Mesothelial cell of epicardium (in vitro differentiated cells): ENCODE measurements around the gene RAB23. TPM values are rescaled to one million over a fixed set of nuclear protein-coding genes. Genes with fewer than 3 reads are reported as not detected.
A peak's percentile ranks its signal among the peaks of the same experiment; 100 is the strongest.

ENCODE experiments used
- DNase-seq, 2 experiments: peaks; one replicate each; pipeline ENCODE4 v3.0.0; 2021; ENCODE audit warnings: low spot score in 2 of 2; ENCODE audit not compliant: unreplicated experiment in 2 of 2
- H3K27ac Mint-ChIP-seq: 2 replicates; pipeline ENCODE4 v1.8.0; 2021; ENCODE audit warnings: mixed read lengths
- H3K27me3 Mint-ChIP-seq: 2 replicates; pipeline ENCODE4 v1.8.0; 2021; ENCODE audit warnings: low read depth, mixed read lengths
- H3K36me3 Mint-ChIP-seq: 2 replicates; pipeline ENCODE4 v1.8.0; 2021; ENCODE audit warnings: mixed read lengths
- H3K4me1 Mint-ChIP-seq: 2 replicates; pipeline ENCODE4 v1.8.0; 2021; ENCODE audit warnings: mixed read lengths
- H3K4me3 Mint-ChIP-seq: 2 replicates; pipeline ENCODE4 v1.8.0; 2021; ENCODE audit warnings: mild to moderate bottlenecking, moderate library complexity, mixed read lengths
- H3K9me3 Mint-ChIP-seq: 2 replicates; pipeline ENCODE4 v1.8.0; 2021; ENCODE audit warnings: mixed read lengths
- CTCF ChIP-seq: fragments of 200-600 bp; sonication (generic); IDR thresholded peaks from one replicate; pipeline ENCODE4 v1.5.0; 2021; ENCODE audit warnings: antibody characterized with exemption; ENCODE audit not compliant: unreplicated experiment
- total RNA-seq: library from RNA; stranded (reverse); gene quantifications from 3 replicates; pipeline ENCODE4 v1.2.1, GENCODE V29; 2021

RAB23 gene
- total RNA-seq, 1 donor from 2014 or later: 16.1 TPM

GRCh38 chr6:57220083-57220703 lies 1.9 kb downstream of the RAB23 start:
- Mint-ChIP-seq H3K36me3 (peaks cover 25% of the 10 kb centered on the region), H3K27ac (no peak overlapping the region), H3K9me3 (peaks cover 21% of the 10 kb centered on the region), H3K4me3 (peak overlapping the region; percentile 51), H3K4me1 (peaks cover 31% of the 10 kb centered on the region), H3K27me3 (no peaks in the 10 kb centered on the region)
- no peak for TF ChIP-seq CTCF
- DNase-seq: no peak

- H3K4me1 Mint-ChIP-seq: peaks cover 17% of the 10 kb centered on the region
- peaks cover 34% of the 10 kb centered on the region for H3K36me3 Mint-ChIP-seq
- peaks cover 28% of the 10 kb centered on the region for H3K9me3 Mint-ChIP-seq
- DNase-seq: no peak
- H3K27ac Mint-ChIP-seq: no peak overlapping the region
- H3K27me3 Mint-ChIP-seq: no peaks in the 10 kb centered on the region
- H3K4me3 Mint-ChIP-seq: no peak overlapping the region
- TF ChIP-seq CTCF: no peak
Measured at GRCh38 chr6:57217270-57217669, 4.8 kb downstream of the RAB23 start.

- TF ChIP-seq CTCF: peak; percentile 61
- peaks cover 34% of the 10 kb centered on the region for H3K36me3 Mint-ChIP-seq
- H3K27me3 Mint-ChIP-seq: no peaks in the 10 kb centered on the region
- no peak overlapping the region for H3K27ac Mint-ChIP-seq
- peaks cover 23% of the 10 kb centered on the region for H3K4me1 Mint-ChIP-seq
- H3K9me3 Mint-ChIP-seq: peaks cover 28% of the 10 kb centered on the region
- no peak overlapping the region for H3K4me3 Mint-ChIP-seq
- DNase-seq: no peak
Measured at GRCh38 chr6:57216235-57217101, 5.6 kb downstream of the RAB23 start.

GRCh38 chr6:57215260-57215659 lies 6.8 kb downstream of the RAB23 start:
- no peak for DNase-seq
- Mint-ChIP-seq H3K4me1 (peaks cover 14% of the 10 kb centered on the region), H3K36me3 (peaks cover 33% of the 10 kb centered on the region), H3K27ac (no peak overlapping the region), H3K9me3 (peaks cover 25% of the 10 kb centered on the region), H3K4me3 (no peak overlapping the region), H3K27me3 (no peaks in the 10 kb centered on the region)
- no peak for TF ChIP-seq CTCF

GRCh38 chr6:57210060-57210459 lies 12.0 kb downstream of the RAB23 start:
- Mint-ChIP-seq H3K27ac (peak overlapping the region; percentile 53), H3K36me3 (peaks cover 9% of the 10 kb centered on the region), H3K9me3 (peaks cover 6% of the 10 kb centered on the region), H3K4me3 (no peak overlapping the region), H3K27me3 (no peaks in the 10 kb centered on the region), H3K4me1 (peaks cover 22% of the 10 kb centered on the region)
- no peak for TF ChIP-seq CTCF
- DNase-seq: no peak
